Prostate gland (tissue), 2 donors: ENCODE data around the gene CRISP2. TPM values are rescaled to one million over a fixed set of nuclear protein-coding genes. Genes with fewer than 3 reads are reported as not detected.
"Not testable (repeated sequence)": the region's sequence is repeated elsewhere in the genome, so short reads cannot be mapped to it uniquely, and the experiment has no call there.

Experiments used
- DNase-seq: peaks from one replicate; pipeline ENCODE4 v3.0.0-alpha.2; 2019; ENCODE audit warnings: low spot score
- H3K27ac ChIP-seq, 2 donors: fragments of 200-600 bp; sonication (generic); 2 replicates each; pipeline ENCODE4 v1.5.1; 2017 to 2019
- H3K27me3 ChIP-seq: fragments of 200-600 bp; sonication (generic); replicated peaks from 2 replicates; pipeline ENCODE4 v1.5.1; 2019; ENCODE audit not compliant: insufficient read depth
- H3K36me3 ChIP-seq, 2 donors: fragments of 200-600 bp; sonication (generic); 1 replicate in 1 of 2; 2 replicates in 1 of 2; pipeline versions ENCODE4 v1.5.1 to v1.8.1; 2017 to 2019
- H3K4me1 ChIP-seq: fragments of 200-600 bp; sonication (generic); replicated peaks from 2 replicates; pipeline ENCODE4 v1.5.1; 2019
- H3K4me3 ChIP-seq, 2 donors: fragments of 200-600 bp; sonication (generic); 2 replicates each; pipeline ENCODE4 v1.5.1; 2017 to 2019
- H3K9me3 ChIP-seq: fragments of 200-600 bp; sonication (generic); 2 replicates; pipeline ENCODE4 v1.5.1; 2017
- POLR2A ChIP-seq: fragments of 450-650 bp; IDR thresholded peaks from one replicate; pipeline ENCODE4 v1.6.1; 2016; ENCODE audit warnings: antibody characterized with exemption, mild to moderate bottlenecking
- POLR2AphosphoS5 ChIP-seq: sonication (generic); formaldehyde crosslinking; IDR thresholded peaks from one replicate; pipeline ENCODE4 v1.6.1; 2017; ENCODE audit warnings: antibody characterized with exemption
- WGBS: methylation state at CpG from one replicate; pipeline ENCODE4 v1.1.5; 2018; 5-methylcytosine and 5-hydroxymethylcytosine counted together
- intact Hi-C: fragments of 100-400 bp; cut with DNase I; formaldehyde crosslinking; loops from one replicate; pipeline ENCODE4 v1.14.2; 2022
- total RNA-seq, 2 donors: library from RNA; depleted of rRNA; stranded (reverse); fragments of >200 nt; gene quantifications; one replicate each; pipeline ENCODE4 v1.1.0, GENCODE V29; 2016
- TF ChIP-seq, protein P1 (sequence below), 4 experiments: fragments of 200-600 bp in 2 of 4; fragments of 450-650 bp in 2 of 4; sonication (generic) in 2 of 4; IDR thresholded peaks; 1 replicate in 3 of 4; 2 replicates in 1 of 4; pipeline ENCODE4 v1.5.1; 2016 to 2019; ENCODE audit warnings: antibody characterized with exemption in 4 of 4, mild to moderate bottlenecking in 2 of 4, moderate library complexity in 2 of 4

The CRISP2 gene
- total RNA-seq, 2 donors from 2014 or later: 0.14 to 22.7 TPM

DNA sequence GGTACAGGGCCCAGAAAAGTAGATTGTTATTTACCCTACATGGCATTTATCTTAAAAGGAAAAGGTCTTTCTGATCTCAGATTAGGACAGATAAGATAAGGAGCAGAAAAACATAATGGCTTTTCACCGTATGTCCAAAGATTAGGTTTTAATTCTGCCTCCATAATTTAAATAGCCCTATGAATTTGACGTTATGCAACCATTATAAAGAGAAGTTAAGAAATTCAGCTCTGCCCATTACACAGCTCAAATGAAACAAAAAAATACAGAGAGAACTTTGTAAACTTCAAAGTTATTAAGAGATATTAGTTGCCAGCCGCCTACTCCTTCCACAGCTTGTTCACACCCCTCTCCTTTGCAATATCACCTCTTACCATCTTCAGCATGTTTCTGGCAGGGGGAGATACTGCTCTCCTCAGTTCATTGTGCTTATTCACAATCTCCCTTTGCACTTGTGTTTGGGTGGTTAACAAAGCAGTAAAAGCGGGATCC lies 22.7 kb upstream of the CRISP2 start:
- Histone ChIP-seq H3K9me3 (no peaks in the 10 kb centered on the region), H3K27me3 (no peaks in the 10 kb centered on the region), H3K4me1 (no peaks in the 10 kb centered on the region), H3K27ac (no peak overlapping the region), H3K36me3 (no peaks in the 10 kb centered on the region), H3K4me3 (no peak overlapping the region)
- 17% methylated on average over 4 of the region's 4 CpGs for WGBS
- TF ChIP-seq, protein P1, sequence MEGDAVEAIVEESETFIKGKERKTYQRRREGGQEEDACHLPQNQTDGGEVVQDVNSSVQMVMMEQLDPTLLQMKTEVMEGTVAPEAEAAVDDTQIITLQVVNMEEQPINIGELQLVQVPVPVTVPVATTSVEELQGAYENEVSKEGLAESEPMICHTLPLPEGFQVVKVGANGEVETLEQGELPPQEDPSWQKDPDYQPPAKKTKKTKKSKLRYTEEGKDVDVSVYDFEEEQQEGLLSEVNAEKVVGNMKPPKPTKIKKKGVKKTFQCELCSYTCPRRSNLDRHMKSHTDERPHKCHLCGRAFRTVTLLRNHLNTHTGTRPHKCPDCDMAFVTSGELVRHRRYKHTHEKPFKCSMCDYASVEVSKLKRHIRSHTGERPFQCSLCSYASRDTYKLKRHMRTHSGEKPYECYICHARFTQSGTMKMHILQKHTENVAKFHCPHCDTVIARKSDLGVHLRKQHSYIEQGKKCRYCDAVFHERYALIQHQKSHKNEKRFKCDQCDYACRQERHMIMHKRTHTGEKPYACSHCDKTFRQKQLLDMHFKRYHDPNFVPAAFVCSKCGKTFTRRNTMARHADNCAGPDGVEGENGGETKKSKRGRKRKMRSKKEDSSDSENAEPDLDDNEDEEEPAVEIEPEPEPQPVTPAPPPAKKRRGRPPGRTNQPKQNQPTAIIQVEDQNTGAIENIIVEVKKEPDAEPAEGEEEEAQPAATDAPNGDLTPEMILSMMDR (IDR thresholded peaks at IDR 0.05): no peak
- no peak for TF ChIP-seq POLR2AphosphoS5
- no peak for TF ChIP-seq POLR2A
- intact Hi-C loops: no loop called here
- DNase-seq: no peak

DNA sequence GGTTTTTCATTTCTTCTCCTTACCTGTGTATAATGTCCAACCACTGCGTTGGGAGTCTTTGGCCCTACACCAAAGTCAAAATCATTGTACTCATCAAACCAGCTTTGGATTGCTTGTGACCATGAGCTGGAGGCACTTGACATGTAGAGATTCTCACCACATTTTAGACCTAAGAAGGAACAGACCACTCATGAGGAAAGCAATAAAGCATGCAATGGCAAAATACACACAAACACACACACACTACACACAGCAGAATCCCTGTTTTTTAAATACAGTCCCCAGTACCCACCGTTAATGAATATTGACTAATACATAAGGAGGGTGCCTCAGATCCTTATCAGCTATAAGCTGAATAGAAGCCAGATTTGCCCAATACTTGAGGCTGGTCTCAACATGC lies 20.3 kb upstream of the CRISP2 start:
- H3K27ac ChIP-seq: no peak overlapping the region
- no peaks in the 10 kb centered on the region for H3K27me3 ChIP-seq
- no peaks in the 10 kb centered on the region for H3K9me3 ChIP-seq
- DNase-seq: no peak
- 38% methylated on average over 2 of the region's 2 CpGs for WGBS
- TF ChIP-seq, protein P1 (IDR thresholded peaks at IDR 0.05): no peak
- TF ChIP-seq POLR2AphosphoS5 (no peak), POLR2A (no peak)
- H3K36me3 ChIP-seq: no peaks in the 10 kb centered on the region
- intact Hi-C loops: no loop called here
- no peak overlapping the region for H3K4me3 ChIP-seq
- no peaks in the 10 kb centered on the region for H3K4me1 ChIP-seq

DNA sequence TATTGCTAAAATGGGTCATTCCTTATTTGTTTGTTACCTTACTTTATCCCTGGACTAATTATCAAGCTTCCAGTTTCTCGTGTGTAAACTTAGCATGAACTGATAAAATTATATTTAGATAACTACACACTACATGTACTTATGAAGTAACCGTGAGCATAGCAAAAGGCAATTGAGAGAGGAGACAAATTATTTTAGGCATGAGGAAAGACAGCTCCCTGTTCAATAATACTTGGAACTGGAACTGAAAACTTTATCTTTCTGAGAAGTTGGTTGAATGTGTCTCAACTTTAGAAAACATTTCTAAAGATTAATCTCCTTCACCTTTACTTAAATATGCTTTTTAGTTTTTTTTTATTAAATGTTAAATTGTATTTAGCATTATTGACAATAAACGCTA lies 19.4 kb upstream of the CRISP2 start:
- WGBS: 92% methylated on average over 3 of the region's 3 CpGs
- intact Hi-C loops: no loop called here
- TF ChIP-seq POLR2AphosphoS5 (no peak), POLR2A (no peak)
- TF ChIP-seq, protein P1 (IDR thresholded peaks at IDR 0.05): no peak

DNA sequence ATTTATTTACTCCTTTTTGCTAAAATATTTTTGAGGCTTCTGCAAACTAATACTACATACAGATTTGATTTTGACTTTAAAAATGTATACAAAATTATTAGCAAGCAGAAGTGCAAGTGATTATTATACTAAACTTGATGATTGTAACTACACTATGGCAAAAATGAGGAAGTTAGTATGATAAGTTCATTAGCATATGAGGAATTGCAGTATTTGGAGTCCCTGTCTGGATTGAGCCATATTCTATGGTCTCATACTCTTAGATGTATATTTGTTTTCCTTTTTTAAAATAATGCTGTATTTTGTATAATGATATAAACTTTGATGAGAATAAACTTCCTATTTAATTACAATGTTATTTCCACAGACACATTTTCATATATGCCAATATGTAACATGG lies 16.9 kb upstream of the CRISP2 start:
- Histone ChIP-seq H3K27me3 (no peaks in the 10 kb centered on the region), H3K36me3 (no peaks in the 10 kb centered on the region), H3K9me3 (no peaks in the 10 kb centered on the region), H3K4me1 (no peaks in the 10 kb centered on the region), H3K27ac (no peak overlapping the region), H3K4me3 (no peak overlapping the region)
- TF ChIP-seq, protein P1 (IDR thresholded peaks at IDR 0.05): no peak
- TF ChIP-seq POLR2AphosphoS5 (no peak), POLR2A (no peak)
- no peak for DNase-seq
- intact Hi-C loops: no loop called here

More for the DNA sequence above, 19.4 kb upstream of the CRISP2 start:
- Histone ChIP-seq H3K4me3 (no peak overlapping the region), H3K9me3 (no peaks in the 10 kb centered on the region), H3K4me1 (no peaks in the 10 kb centered on the region), H3K27ac (no peak overlapping the region), H3K27me3 (no peaks in the 10 kb centered on the region), H3K36me3 (no peaks in the 10 kb centered on the region)
- no peak for DNase-seq

DNA sequence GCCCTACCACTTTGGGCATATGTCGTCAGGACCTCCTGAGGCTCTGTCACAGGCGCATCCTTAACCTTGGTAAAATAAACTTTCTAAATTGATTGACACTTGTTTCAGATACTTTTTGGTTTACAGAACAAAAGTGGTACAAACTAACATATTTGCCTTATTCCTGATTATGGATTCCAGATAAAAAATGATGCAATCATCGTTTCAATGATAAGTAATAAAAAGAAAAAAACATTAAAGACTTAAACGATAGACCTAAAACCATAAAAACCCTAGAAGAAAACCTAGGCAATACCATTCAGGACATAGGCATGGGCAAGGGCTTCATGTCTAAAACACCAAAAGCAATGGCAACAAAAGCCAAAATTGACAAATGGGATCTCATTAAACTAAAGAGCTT lies 10.6 kb upstream of the CRISP2 start:
- H3K9me3 ChIP-seq, H3K4me3 ChIP-seq, H3K36me3 ChIP-seq, H3K27me3 ChIP-seq, intact Hi-C loops, H3K27ac ChIP-seq, DNase-seq, H3K4me1 ChIP-seq: not testable (repeated sequence)
- 93% methylated on average over 4 of the region's 4 CpGs for WGBS
